Esophagus squamous epithelium (tissue), 4 donors: Measurements from ENCODE around the gene BLOC1S3.

Experiments used
- CTCF ChIP-seq, 6 experiments: fragments of 450-650 bp in 4 of 6; fragments of 200-600 bp in 2 of 6; sonication (generic) in 2 of 6; IDR thresholded peaks; one replicate each; pipeline ENCODE4 v1.5.1; 2016 to 2019; ENCODE audit warnings: antibody characterized with exemption in 6 of 6, mild to moderate bottlenecking in 4 of 6, moderate library complexity in 4 of 6
- POLR2A ChIP-seq, 4 donors: fragments of 450-650 bp; IDR thresholded peaks; one replicate each; pipeline ENCODE4 v1.6.1; 2017; ENCODE audit warnings: antibody characterized with exemption in 4 of 4, mild to moderate bottlenecking in 4 of 4, moderate library complexity in 3 of 4

DNA sequence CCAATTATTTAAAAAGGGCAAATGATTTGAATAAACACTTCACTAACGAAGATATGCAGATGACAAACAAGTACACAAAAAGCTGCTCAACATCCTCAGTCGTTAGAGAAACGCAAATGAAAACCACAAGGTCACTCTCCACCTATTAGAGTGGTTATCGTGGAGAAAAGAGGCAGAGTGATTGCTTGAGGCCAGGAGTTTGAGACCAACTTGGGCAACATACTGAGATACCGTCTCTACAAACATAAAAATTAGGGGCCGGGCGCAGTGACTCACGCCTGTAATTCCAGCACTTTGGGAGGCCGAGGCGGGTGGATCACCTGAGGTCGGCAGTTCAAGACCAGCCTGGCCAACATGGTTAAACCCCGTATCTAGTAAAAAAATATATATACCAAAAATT, 27.2 kb downstream of the BLOC1S3 start:
- TF ChIP-seq POLR2A (IDR thresholded peaks at IDR 0.05) (no peak), CTCF (IDR thresholded peaks at IDR 0.05) (no peak)
